ENCODE measurements around the gene TTLL3. TPM values are rescaled to one million over a fixed set of nuclear protein-coding genes. Genes with fewer than 3 reads are reported as not detected.
"Not testable (repeated sequence)": the region's sequence is repeated elsewhere in the genome, so short reads cannot be mapped to it uniquely, and the experiment has no call there.

TTLL3 gene
- total and polyA plus RNA-seq, 2 donors (not counting 1 experiment from before 2014, with no cell fraction given): 84.5 to 168 TPM

DNA sequence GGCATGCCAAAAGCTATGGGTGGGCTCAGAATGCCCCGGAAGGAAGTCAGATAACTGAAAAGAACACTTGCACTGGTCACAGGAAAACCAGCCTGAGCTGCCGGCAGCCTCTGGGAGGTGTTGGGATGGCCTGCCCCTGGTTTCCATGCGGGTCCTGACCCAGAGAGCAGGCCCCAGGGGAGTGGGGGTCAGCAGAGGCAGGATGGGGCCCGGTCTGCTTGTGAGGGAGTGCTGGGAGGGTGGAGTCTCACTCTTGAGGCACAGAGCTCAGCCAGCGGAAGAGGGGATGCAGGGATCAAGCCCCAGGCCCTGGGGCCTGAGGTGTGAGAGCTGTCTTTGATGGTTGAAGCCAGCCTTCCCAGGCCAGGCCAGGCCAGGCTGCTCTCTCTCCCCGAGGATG lies 36.2 kb downstream of the TTLL3 start:
- peaks cover 20% of the 10 kb centered on the region for H3K4me1 Mint-ChIP-seq
- no peak for TF ChIP-seq EZH2 (IDR thresholded peaks at IDR 0.05; ENCODE audit: borderline replicate concordance, insufficient read depth, low read depth, low read length, poor library complexity, severe bottlenecking)
- TF ChIP-seq CTCF (IDR thresholded peaks at IDR 0.05): no peak
- Histone ChIP-seq H3K4me3 (ENCODE audit: control extremely low read depth in 1 of 5, extremely low read depth in 1 of 5, insufficient read depth in 1 of 5, low read depth in 2 of 5, low read length in 4 of 5) (no peak overlapping the region), H3K4me2 (replicated peaks; ENCODE audit: low read depth, low read length, poor library complexity, severe bottlenecking) (no peak overlapping the region), H2AFZ (ENCODE audit: insufficient read depth, low read depth, low read length, poor library complexity, severe bottlenecking) (no peak overlapping the region), H3K79me2 (ENCODE audit: control insufficient read depth, insufficient read depth, low read length) (peaks cover 14% of the 10 kb centered on the region), H4K20me1 (ENCODE audit: control insufficient read depth, insufficient read depth, low read length, poor library complexity, severe bottlenecking) (no peaks in the 10 kb centered on the region), H3K27me3 (replicated peaks in 1 of 4; ENCODE audit: control extremely low read depth in 1 of 4, control insufficient read depth in 3 of 4, insufficient read depth in 4 of 4, low read length in 3 of 4) (no peaks in the 10 kb centered on the region), H3K9me3 (ENCODE audit: control extremely low read depth in 1 of 3, control insufficient read depth in 2 of 3, insufficient read depth in 1 of 3, low read length in 2 of 3) (peaks cover 0 to 6% (median 0%) of the 10 kb centered on the region in 3 donors), H3K9ac (ENCODE audit: low read length) (no peak overlapping the region), H3K36me3 (replicated peaks in 1 of 2; ENCODE audit: control extremely low read depth in 1 of 2, control insufficient read depth in 1 of 2, extremely low read depth in 1 of 2, insufficient read depth in 2 of 2, low read length in 1 of 2) (peaks cover 3 to 7% of the 10 kb centered on the region in 2 experiments), H3K27ac (ENCODE audit: low read length in 2 of 2) (no peak overlapping the region), H3K4me1 (ENCODE audit: control insufficient read depth in 2 of 2, insufficient read depth in 2 of 2, low read length in 2 of 2) (peaks cover 8 to 17% of the 10 kb centered on the region in 2 donors)
- POLR2A ChIA-PET: interaction anchor here (0.6 kb wide), 1 partner anchor 204 kb away, joined by 3 read pairs; no protein-coding TSS in a partner anchor
- intact Hi-C loops (cut with micrococcal nuclease): no loop called here
- no peak overlapping the region for H3K27ac Mint-ChIP-seq
- no peak overlapping the region for H3K4me3 Mint-ChIP-seq
- CTCF ChIA-PET: interaction anchor here (0.6 to 0.9 kb wide), 2 partner anchors 46 to 86 kb away, joined by 3 read pairs; no protein-coding TSS in a partner anchor
- H3K9me3 Mint-ChIP-seq (ENCODE audit: insufficient read depth): no peaks in the 10 kb centered on the region
- DNase-seq (no peak), ATAC-seq (ENCODE audit: low read depth) (no peak)
- no peaks in the 10 kb centered on the region for H3K27me3 Mint-ChIP-seq
- WGBS (ENCODE audit: insufficient coverage): 74% methylated on average over 5 of the region's 6 CpGs

DNA sequence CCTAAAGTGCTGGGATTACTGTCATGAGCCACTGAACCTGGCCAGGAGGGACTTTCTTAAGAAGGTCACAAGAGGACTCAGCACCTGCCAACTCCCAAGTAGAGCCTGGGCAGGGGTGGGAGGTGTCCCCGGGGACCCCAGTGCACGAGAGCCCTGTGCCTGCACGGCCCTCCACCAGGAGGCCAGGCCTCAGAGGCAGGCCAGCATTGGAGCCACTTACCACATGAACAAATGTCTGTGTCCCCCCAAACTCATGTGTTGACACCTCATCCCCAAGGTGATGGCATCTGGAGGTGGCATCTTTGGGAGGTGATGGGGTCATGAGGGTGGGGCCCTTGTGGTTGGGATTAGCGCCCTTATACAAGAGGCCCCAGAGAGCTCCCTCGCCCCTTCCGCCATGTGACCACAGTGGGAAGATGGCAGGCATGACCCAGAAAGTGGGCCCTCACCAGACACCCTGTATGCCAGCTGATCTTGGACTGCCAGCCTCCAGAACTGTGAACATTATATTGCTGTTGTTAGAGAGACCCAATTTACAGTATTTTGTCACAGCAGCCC lies 36.9 kb downstream of the TTLL3 start:
- no peak for TF ChIP-seq EZH2 (IDR thresholded peaks at IDR 0.05; ENCODE audit: borderline replicate concordance, insufficient read depth, low read depth, low read length, poor library complexity, severe bottlenecking)
- TF ChIP-seq CTCF (IDR thresholded peaks at IDR 0.05): no peak

GRCh38 chr3:9847870-9848269 lies 37.8 kb downstream of the TTLL3 start:
- CTCF ChIA-PET; H3K9me3 ChIP-seq (ENCODE audit: control extremely low read depth in 1 of 3, control insufficient read depth in 2 of 3, insufficient read depth in 1 of 3, low read length in 2 of 3); H2AFZ ChIP-seq (ENCODE audit: insufficient read depth, low read depth, low read length, poor library complexity, severe bottlenecking); intact Hi-C loops (cut with micrococcal nuclease); H3K4me1 ChIP-seq (ENCODE audit: control insufficient read depth in 2 of 2, insufficient read depth in 2 of 2, low read length in 2 of 2); H3K4me3 ChIP-seq (ENCODE audit: control extremely low read depth in 1 of 5, extremely low read depth in 1 of 5, insufficient read depth in 1 of 5, low read depth in 2 of 5, low read length in 4 of 5); POLR2A ChIA-PET; H3K27ac ChIP-seq (ENCODE audit: low read length in 2 of 2); H3K27me3 ChIP-seq (replicated peaks in 1 of 4; ENCODE audit: control extremely low read depth in 1 of 4, control insufficient read depth in 3 of 4, insufficient read depth in 4 of 4, low read length in 3 of 4); H3K4me2 ChIP-seq (replicated peaks; ENCODE audit: low read depth, low read length, poor library complexity, severe bottlenecking); H4K20me1 ChIP-seq (ENCODE audit: control insufficient read depth, insufficient read depth, low read length, poor library complexity, severe bottlenecking); H3K9me3 Mint-ChIP-seq (ENCODE audit: insufficient read depth); H3K9ac ChIP-seq (ENCODE audit: low read length); H3K36me3 ChIP-seq (replicated peaks in 1 of 2; ENCODE audit: control extremely low read depth in 1 of 2, control insufficient read depth in 1 of 2, extremely low read depth in 1 of 2, insufficient read depth in 2 of 2, low read length in 1 of 2); H3K4me3 Mint-ChIP-seq; H3K27ac Mint-ChIP-seq; ATAC-seq (ENCODE audit: low read depth); DNase-seq; H3K27me3 Mint-ChIP-seq: not testable (repeated sequence)
- H3K4me1 Mint-ChIP-seq: peaks cover 11% of the 10 kb centered on the region
- peaks cover 13% of the 10 kb centered on the region for H3K79me2 ChIP-seq (ENCODE audit: control insufficient read depth, insufficient read depth, low read length)
- 100% methylated on average over 1 of the region's 9 CpGs for WGBS (ENCODE audit: insufficient coverage)

More for the DNA sequence above, 36.9 kb downstream of the TTLL3 start:
- Mint-ChIP-seq H3K27me3 (peaks cover 5% of the 10 kb centered on the region), H3K27ac (no peak overlapping the region), H3K4me1 (peaks cover 18% of the 10 kb centered on the region), H3K9me3 (ENCODE audit: insufficient read depth) (no peaks in the 10 kb centered on the region), H3K4me3 (no peak overlapping the region)
- no peaks in the 10 kb centered on the region for H4K20me1 ChIP-seq (ENCODE audit: control insufficient read depth, insufficient read depth, low read length, poor library complexity, severe bottlenecking)
- no peak overlapping the region for H2AFZ ChIP-seq (ENCODE audit: insufficient read depth, low read depth, low read length, poor library complexity, severe bottlenecking)
- ATAC-seq (ENCODE audit: low read depth) (no peak), DNase-seq (no peak)
- no peaks in the 10 kb centered on the region for H3K36me3 ChIP-seq (replicated peaks in 1 of 2; ENCODE audit: control extremely low read depth in 1 of 2, control insufficient read depth in 1 of 2, extremely low read depth in 1 of 2, insufficient read depth in 2 of 2, low read length in 1 of 2)
- H3K27me3 ChIP-seq (replicated peaks in 1 of 4; ENCODE audit: control extremely low read depth in 1 of 4, control insufficient read depth in 3 of 4, insufficient read depth in 4 of 4, low read length in 3 of 4): no peaks in the 10 kb centered on the region
- CTCF ChIA-PET: interaction anchor here (0.6 to 0.9 kb wide), 2 partner anchors 47 to 85 kb away, joined by 3 read pairs; no protein-coding TSS in a partner anchor
- H3K4me1 ChIP-seq (ENCODE audit: control insufficient read depth in 2 of 2, insufficient read depth in 2 of 2, low read length in 2 of 2): peaks cover 8 to 17% of the 10 kb centered on the region in 2 donors
- POLR2A ChIA-PET: no interaction called here
- H3K4me3 ChIP-seq (ENCODE audit: control extremely low read depth in 1 of 5, extremely low read depth in 1 of 5, insufficient read depth in 1 of 5, low read depth in 2 of 5, low read length in 4 of 5): no peak overlapping the region
- no peak overlapping the region for H3K9ac ChIP-seq (ENCODE audit: low read length)
- intact Hi-C loops (cut with micrococcal nuclease): no loop called here
- whole genome bisulfite sequencing (ENCODE audit: insufficient coverage): 96% methylated on average over 5 of the region's 6 CpGs
- peaks cover 14% of the 10 kb centered on the region for H3K79me2 ChIP-seq (ENCODE audit: control insufficient read depth, insufficient read depth, low read length)
- peaks cover 0 to 6% (median 0%) of the 10 kb centered on the region in 3 donors for H3K9me3 ChIP-seq (ENCODE audit: control extremely low read depth in 1 of 3, control insufficient read depth in 2 of 3, insufficient read depth in 1 of 3, low read length in 2 of 3)
- H3K4me2 ChIP-seq (replicated peaks; ENCODE audit: low read depth, low read length, poor library complexity, severe bottlenecking): no peak overlapping the region
- no peak overlapping the region for H3K27ac ChIP-seq (ENCODE audit: low read length in 2 of 2)
